NK-92 treated with Interleukin-12 subunit alpha and Interleukin-12 subunit beta, amount 100 ng/mL, for 24 hours (cell line): Measurements from ENCODE around the gene VAPA.

Experiments
- DNase-seq: peaks from one replicate; lab custom pipeline; 2025; lab: John Stamatoyannopoulos, UW

The VAPA gene

DNA sequence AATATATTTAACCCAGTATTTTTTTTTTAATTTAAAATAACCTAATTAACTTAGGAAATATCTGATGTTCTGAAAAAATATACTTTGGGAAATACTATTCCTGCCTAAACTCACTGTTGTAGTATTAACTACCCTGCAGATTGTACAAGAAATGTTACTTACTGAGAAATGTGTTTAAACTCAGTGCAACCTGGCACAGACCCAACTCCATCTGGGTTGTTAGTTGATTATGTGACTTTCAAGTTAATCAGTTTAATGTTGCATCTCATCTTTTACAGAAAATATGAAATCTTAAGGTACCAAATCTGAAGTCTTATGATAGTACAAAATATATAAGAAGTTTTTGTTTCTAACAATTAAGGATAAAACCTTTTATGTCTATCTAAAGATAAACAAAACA is 27.3 kb downstream of the VAPA start:
- no peak for DNase-seq

DNA sequence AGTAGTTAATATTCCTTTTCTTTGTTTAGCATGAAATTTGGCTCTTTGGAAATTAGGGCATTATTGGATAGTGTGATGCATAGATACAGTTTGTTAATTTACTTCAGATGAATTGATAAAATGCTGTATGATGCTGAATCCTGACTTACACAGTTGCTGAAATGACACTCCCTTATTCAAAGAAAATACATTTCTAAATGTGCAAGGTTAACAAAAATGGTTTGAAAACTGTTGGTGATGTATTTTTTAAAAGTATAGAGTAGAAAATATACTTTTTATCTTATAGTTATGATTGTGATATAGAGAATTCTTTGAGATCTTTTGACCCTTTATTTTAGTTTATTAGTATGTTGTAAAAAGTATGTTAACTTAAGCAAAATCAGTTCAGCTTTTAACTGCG is 27.8 kb downstream of the VAPA start:
- DNase-seq: no peak

DNA sequence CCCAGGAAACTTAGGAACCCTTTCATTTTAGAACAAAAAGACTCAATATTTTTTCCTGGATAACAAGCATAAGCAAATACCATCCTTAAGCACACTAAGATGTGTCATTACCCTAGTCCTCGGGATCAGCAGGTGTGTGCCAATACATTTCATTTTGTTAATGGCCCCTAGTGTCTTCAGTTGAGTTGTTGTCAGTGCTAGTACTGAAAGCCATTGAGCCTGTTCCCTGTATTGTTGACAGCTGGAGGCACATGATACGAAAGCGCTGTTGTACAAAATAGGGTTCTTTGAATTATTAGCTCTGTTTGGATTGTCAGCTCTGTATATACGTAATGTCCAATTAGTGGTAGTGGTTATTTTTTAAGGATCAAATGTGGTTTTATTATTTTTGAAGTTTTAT is 29.5 kb downstream of the VAPA start:
- no peak for DNase-seq

DNA sequence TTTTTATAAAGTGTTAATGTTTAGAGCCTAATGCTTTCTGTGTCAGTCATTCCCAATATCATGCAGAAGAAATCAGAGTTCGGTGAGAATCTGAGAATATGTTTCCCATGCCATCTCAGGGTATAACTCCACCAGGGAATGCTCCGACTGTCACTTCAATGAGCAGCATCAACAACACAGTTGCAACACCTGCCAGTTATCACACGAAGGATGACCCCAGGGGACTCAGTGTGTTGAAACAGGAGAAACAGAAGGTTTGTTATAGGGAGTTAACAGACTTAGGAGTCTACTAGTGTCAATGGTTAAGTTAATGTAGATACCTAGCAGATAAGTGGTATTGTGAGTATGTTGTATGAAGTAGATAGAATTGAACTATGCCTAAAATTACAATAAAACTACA is 31.0 kb downstream of the VAPA start:
- DNase-seq: no peak

DNA sequence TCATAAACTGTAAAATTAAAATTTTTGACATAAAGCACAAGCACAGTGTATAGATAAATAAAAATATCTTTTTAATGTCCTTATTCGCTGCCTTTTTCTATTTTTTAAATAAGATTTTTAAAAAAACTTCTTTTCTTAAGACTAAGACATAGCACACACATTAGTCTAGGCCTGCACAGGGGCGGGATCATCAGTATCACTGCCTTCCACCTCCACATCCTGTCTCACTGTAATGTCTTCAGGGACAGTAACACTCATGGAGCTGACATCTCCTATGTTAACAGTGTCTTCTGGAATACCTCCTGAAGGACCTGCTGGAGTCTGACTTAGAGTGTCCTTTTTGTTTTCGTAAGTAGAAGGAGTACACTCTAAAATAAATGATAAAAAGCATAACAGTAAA is 33.0 kb downstream of the VAPA start:
- no peak for DNase-seq

DNA sequence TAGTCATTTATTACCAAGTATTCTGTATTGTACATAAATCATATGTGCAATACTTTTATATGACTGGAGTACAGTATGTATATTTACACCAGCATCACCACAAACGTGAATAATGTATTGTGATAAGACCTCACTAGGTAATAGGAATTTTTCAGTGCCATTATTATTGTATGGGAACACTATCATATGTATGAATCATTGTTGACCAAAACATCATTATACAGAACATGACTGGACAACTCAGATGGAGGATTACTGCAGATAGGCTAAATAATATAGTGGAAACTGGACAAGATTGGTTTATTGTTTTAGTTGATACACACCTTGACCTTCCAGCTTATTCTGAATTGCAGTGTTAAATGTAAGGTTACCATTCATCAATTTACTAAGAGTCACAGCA is 33.4 kb downstream of the VAPA start:
- no peak for DNase-seq

DNA sequence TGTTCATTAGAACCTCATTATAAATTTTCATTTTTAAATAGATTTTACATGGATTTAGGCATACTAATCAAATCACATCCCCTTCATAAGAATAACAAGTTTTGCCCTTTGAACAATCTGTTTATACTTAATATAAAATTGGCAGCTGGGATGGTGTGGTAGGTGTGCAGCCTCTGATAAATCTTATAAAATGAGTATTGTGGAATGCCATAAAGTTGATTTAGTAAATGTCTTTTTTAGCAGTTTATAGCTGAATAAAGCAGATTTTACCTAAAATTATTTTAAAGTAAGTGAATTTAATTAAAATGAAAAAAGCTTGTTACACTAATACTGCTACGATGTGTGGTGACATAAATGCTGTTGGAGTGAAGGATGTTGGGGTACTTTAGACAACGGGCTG is 35.5 kb downstream of the VAPA start:
- DNase-seq: no peak

DNA sequence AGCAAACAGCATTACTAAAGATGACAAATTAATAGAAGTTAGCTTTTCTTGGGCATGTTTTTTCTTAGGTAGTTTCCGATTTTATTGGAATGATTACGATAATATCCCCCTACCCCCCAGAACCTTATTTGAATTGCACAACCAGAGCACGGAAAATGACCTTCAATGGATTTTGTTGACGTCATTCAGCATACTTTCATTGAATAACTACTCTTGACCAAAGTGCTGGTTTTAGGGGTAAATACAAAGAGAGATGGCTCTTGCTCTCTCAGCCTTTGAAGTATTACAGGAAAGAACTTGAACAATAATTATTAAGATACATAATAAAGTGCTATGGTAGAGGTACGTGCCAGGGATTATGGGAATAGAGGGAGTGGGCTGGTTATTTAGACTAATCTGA is 36.0 kb downstream of the VAPA start:
- DNase-seq: no peak

DNA sequence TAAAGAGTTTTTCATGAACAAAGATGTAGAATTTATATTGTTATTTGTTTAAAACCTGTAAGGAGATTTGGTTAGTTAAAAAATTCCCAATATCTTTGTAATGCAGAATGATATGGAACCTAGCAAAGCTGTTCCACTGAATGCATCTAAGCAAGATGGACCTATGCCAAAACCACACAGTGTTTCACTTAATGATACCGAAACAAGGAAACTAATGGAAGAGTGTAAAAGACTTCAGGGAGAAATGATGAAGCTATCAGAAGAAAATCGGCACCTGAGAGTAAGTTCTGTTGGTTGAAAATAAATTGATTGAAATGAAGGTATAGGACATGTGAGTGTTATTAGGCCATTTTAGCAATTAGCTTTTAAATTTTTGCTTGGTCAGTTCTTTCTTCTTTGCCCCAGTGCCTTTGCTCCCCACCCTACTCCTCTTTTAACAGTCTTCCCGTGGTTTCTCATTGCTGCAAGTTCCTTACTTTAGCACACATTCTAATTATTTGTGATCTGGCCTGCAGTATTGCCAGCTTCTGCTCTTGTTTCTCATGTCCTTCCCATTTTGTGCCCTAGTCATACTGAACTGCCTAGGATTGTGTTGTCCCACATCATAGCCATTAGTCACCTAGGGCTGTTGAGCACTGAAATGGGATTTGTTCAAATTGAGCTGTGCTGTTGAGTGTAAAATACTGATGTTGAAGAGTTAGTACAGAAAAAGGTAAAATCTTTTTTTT is 36.6 kb downstream of the VAPA start:
- DNase-seq: no peak

DNA sequence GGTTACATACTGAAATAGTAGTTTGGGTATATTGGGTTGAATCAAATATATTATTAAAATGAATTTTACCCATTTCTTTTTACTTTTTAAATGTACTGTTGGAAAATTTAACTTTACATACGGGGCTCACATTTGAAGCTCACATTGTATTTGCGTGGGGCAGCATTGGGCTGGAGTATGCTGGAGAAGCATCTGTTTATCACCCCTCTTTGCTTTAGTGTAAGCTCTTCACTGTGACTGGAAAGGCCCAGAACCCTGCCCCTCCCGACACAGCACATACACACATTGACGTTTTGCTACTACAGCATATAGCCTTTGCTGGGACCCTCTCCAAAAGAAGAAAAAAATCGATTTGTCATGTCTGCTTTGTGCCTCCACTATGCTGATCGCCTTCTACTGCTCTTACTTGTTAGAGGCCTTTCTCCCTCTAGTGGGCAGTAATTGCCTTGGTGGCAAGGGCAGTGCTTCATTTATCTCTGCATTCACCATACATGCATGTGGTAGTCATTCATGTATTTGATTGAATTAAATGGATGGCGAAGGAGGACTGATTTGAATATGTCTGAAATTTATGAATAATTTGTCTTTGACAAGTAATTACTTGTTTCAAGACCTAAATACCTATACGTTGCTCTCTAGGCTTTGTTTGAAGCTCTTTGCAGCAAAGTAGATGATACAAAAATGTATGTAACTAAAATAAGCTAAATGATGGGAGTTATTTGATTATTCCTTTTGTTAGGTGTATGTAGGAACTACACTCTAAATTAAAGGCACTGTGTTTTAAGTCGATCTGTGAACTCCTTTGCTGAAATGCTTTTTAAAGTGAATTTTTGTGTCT is 37.4 kb downstream of the VAPA start:
- no peak for DNase-seq

DNA sequence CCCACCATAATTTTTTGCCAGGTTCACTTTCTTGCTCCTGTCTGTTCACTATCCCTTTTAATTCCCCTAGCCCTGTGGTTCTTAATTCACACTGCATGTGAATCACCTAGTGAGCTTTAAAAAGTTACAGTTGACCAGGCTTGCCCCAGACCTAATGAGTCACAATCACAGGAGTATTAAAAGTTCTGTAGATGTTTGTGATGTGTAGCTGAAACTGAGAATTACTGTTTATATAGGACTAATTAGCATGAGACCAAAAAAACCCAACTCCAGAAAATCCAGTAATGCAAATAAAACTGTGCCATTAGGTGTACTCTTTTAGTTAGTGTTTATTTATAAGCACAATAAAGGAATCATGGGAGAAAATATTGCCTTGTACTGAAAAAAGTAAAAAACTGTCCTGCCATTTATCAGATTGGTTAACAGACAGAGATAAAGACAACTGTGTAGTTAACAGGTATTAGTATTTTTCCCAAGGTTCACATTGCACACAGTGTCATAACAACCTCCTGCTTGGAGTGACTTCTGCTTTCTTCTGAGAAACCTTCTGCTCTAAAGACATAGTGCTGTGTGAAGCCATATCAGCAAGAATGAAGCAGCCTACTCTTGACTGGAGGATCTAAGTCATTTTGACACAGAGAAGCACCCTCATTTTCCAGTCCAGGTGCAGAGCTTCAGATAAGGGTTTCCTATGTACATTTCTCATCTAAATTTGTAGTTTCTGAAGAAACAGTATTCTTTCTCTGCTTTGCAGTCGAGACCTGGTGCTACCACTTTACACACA is 39.0 kb downstream of the VAPA start:
- DNase-seq: no peak

DNA sequence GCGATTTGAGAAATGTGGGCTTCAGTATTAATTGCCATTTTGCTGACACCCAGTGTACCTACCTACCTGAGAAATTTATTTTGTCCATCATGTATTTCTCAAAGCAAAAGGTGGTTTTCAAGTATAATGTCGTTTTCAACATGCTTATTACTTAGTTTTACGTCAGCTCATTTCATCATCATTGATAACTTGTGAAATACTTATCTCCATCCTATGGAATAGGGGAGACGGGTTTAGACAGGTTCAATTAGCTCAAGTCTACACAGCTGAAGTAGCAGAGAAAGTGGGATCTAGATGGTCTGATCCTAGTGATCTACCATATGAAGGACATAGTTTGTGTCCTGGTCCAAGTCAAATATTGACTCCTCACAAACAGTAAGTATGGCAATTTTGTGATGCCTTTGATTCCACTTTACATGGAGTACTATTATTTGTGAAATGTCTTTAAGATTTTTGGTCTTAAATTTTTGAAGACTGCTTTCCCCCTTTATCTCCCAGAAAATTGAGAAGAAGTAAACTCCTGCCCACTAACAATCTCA is 45.1 kb downstream of the VAPA start:
- DNase-seq: no peak

DNA sequence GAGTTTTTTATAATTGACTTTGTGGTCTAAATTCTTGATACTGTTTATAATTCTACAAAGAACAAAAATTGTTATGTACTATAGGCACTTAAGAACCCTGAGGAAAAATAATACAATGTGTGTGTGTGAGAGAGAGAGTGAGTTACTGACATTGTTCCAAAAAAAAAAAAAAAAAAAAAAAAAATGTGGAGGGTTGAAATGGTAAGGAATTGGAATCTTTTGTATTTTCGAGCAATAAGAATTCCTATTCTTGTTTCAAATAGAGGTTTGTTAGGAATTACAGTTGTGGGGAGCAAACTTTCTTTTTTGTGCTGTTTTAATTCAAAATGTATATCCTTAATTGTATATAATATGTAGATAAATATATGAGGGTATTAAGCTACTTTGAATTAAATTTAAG is 45.7 kb downstream of the VAPA start:
- DNase-seq: no peak

DNA sequence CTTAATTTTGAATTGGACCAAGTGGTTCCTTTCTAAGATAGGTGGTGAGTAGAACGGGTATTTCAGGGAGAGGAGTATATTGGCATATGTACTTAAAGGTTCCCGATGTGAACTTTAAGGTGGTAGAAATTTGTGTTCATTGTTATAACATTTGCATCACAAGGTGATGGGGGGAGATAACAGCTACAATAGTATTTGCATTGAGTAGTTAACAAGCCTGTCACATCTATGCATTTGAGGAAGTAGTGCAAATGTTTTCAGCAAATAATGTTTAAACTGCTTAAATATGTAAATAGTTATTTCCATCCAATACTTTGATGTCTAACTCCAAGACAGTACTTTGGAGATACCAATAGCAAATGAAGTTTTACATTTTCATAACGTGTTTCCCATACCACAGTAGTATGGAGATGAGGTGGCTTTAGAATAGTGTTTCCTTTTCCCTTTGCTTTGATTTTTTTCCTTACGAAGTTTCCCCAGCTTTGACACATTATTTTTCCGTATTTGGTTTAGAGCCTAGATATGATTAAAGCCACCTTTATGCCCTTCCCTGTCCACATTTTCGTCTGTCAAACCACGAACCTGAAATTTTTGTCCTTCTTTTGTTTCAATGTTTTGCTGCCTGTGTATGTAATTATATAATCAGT is 46.6 kb downstream of the VAPA start:
- no peak for DNase-seq

DNA sequence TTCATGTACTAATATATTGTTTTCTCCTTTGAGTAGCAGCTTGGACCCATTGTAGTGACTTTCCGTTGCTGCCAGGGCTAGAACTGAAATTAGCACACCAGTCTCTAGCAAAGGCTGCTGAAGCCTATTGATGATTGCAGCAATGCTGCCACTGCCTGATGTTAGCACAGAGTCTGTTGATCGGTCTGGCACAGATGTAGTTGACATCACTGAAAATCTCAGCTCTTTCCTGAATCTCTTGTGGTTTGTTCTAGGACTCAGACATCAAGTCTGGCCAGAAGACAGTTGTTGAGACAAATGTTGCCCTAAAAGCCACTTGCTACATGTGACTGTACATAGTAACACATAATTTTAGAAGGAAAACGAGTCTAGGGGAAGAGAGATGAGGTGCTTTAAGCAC is 47.2 kb downstream of the VAPA start:
- no peak for DNase-seq

DNA sequence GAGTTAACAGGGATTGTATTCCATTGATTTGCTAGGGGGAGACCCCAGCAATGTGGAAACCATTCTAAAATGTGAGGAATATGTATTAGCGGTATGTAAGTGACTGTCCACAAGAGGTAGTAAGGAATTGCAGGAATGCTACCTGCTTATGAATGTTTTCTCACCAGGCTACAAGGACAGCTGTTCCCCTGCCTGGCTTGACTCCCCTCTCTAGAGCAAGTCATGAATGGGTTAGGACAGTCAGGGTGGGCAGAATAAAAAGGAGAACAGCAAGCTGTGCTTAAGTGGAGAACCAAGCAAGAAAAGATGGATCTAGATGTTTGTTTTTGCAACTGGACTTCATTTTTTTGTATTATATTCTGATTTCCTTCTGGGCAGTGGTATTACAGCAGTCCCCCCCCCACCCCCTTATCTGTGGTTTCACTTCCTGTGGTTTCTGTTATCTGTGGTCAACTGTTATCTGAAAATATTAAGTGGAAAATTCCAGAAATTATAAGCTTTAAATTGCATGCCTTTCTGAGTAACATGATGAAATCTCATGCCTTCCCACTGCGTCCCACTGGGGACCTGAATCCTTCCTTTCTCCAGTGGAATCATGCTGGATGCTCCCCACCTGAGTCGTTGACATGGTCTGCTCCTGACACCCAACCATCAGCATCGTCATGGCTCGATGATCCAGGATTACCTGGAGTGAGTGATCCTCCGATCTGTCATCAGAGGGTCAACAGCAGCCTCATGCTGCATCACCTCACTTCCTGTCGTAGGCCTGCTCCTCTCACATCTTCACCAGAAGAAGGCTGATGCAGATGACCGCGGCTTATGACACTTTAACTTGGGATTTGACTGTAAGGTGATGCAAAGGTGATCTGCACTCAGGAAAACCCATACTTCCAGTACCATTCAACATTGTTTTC is 52.2 kb downstream of the VAPA start:
- no peak for DNase-seq

DNA sequence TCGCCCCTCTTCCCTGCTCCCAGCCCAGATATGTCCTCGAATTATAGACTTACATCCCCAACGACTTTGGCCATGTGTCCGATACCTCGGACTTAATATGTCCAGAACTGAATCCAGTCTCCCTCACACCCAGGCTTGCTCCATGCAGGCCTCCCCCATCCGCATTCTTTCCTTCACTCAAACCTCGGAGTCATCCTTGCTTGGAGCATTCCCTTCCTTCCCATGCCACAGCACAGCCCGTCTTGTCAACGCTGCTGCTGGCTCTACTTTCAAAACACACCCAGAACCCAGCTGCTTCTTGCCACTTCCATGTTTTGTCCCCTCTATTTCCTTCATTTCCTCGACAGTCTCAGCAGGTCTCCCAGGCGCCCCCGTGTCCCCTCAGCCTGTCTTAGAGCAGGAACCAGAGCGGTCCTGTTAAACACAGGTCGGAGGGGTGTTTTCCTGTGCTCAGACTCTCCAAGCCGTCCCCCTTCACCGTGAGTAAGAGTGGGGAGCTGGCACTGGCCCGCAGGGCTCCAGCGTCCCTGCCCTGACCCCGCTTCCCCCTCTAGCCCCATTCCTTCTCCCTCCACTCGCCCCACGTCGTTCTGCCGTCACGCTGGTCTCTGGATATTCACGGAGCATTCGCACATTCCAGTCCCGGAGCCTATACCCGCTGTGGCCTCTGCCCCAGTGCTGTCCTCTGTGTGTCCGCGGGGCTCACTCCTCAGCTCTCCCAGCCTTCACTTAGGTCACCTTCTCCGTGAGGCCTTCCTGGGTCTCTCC is 54.4 kb downstream of the VAPA start:
- DNase-seq: no peak

DNA sequence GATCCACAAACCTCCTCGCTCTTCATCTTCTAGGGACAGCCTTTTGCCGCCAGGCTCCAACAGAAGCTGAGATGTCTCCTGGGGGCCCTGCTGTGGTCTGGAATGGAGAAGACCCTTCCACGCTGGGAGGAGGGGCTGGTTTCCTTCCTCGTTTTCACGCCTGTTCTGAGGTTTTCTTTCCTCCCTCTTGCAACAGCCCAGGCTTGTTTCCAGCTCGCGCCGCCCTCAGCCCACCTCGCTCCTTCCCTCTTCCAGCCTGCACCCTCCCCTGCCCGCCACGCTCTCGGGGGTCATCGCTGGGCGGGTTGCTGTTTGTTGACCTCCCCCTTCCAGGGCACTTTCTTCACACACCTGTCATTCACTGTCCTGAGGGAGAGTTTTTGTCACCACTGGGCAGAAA is 55.4 kb downstream of the VAPA start:
- no peak for DNase-seq

DNA sequence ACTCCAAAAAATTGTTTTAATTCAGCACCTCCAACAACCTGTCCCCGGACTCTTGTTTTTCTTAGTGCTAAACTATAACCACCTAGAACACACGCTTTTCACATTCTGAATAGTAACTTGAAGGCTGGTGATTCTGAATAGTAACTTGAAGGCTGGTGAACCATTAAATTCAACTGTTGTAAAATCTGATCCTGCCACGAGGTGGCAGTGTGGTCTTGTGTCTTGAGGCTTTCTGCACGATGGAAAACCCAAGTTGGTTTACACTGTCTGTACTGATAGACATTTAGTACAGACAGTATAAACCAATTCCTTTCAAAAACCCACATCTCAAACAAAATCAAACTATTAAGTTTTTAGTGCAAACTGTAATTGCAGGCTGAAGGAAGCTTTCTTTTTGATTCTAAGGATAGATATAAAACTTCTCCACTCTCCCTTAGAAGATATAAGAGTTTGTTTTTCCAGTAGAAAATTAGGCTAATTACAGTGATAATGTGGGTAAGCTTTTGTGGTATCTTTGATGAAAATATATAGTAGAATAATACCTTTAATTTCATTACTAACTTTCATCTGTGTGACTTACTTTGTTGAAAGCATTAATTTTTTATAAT is 57.6 kb downstream of the VAPA start:
- peak; percentile 0 for DNase-seq

DNA sequence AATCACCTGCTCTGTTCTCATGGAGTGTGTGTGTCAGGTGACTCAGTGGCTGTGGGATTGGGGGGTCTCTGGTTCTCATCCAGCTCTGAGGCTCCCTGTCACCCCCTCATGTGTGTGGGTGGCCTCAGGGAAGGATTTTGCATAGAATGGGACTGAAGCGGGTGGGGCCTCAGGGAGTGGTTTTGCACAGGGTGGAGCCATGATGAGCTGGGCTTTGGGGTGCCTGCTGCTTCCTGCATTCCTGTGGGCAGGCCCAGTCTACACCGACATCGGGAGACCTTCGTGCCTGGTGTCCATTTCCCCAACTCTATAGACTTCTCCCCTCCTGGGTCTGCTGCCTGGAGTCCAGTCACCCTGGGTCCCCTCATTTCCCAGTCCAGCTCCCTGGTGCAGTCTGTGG is 59.7 kb downstream of the VAPA start:
- DNase-seq: no peak
